ENCODE measurements around the gene GPD1.
"Not testable (repeated sequence)": the region's sequence is repeated elsewhere in the genome, so short reads cannot be mapped to it uniquely, and the experiment has no call there.

GPD1 gene

GRCh38 chr12:50081096-50081808, 22.6 kb upstream of the GPD1 start:
- Histone ChIP-seq H2AFZ (ENCODE audit: low read length) (no peak overlapping the region), H3K9me2 (replicated peaks; ENCODE audit: low read depth, low read length) (no peaks in the 10 kb centered on the region), H3K36me3 (ENCODE audit: insufficient read depth, low read length) (no peaks in the 10 kb centered on the region), H3K27me3 (ENCODE audit: insufficient read depth, low read length, poor library complexity, severe bottlenecking) (no peaks in the 10 kb centered on the region), H3K4me1 (ENCODE audit: insufficient read depth, low read length, poor library complexity, severe bottlenecking) (peaks cover 7% of the 10 kb centered on the region), H3K4me2 (ENCODE audit: low read depth, low read length, poor library complexity, severe bottlenecking) (no peak overlapping the region), H3K4me3 (ENCODE audit: low read length, poor library complexity, severe bottlenecking) (no peak overlapping the region), H3F3A (ENCODE audit: low read depth) (peaks cover 7% of the 10 kb centered on the region), H4K20me1 (ENCODE audit: insufficient read depth, low read length, poor library complexity, severe bottlenecking) (peaks cover 7% of the 10 kb centered on the region), H3K9me3 (ENCODE audit: insufficient read depth, low read depth, low read length) (no peaks in the 10 kb centered on the region), H3K79me2 (ENCODE audit: insufficient read depth, low read length) (peaks cover 17% of the 10 kb centered on the region), H3K9ac (ENCODE audit: low read depth, low read length, poor library complexity, severe bottlenecking) (no peak overlapping the region)
- no peak for TF ChIP-seq EZH2phosphoT487 (IDR thresholded peaks at IDR 0.05; ENCODE audit: borderline replicate concordance)
- TF ChIP-seq CTCF (conservative IDR thresholded peaks at IDR 0.05; ENCODE audit: low read length), result no peak

GRCh38 chr12:50082644-50083043, 21.2 kb upstream of the GPD1 start:
- Histone ChIP-seq H3K9ac (ENCODE audit: low read depth, low read length, poor library complexity, severe bottlenecking) (no peak overlapping the region), H3K9me2 (replicated peaks; ENCODE audit: low read depth, low read length) (no peaks in the 10 kb centered on the region), H3K36me3 (ENCODE audit: insufficient read depth, low read length) (peaks cover 6% of the 10 kb centered on the region; the same call in 1 of the 2 replicates), H2AFZ (ENCODE audit: low read length) (no peak overlapping the region), H3K79me2 (ENCODE audit: insufficient read depth, low read length) (peaks cover 27% of the 10 kb centered on the region), H4K20me1 (ENCODE audit: insufficient read depth, low read length, poor library complexity, severe bottlenecking) (peaks cover 15% of the 10 kb centered on the region), H3F3A (ENCODE audit: low read depth) (peaks cover 17% of the 10 kb centered on the region), H3K27me3 (ENCODE audit: insufficient read depth, low read length, poor library complexity, severe bottlenecking) (no peaks in the 10 kb centered on the region), H3K4me3 (ENCODE audit: low read length, poor library complexity, severe bottlenecking) (no peak overlapping the region), H3K9me3 (ENCODE audit: insufficient read depth, low read depth, low read length) (no peaks in the 10 kb centered on the region), H3K4me2 (ENCODE audit: low read depth, low read length, poor library complexity, severe bottlenecking) (no peak overlapping the region), H3K4me1 (ENCODE audit: insufficient read depth, low read length, poor library complexity, severe bottlenecking) (peaks cover 19% of the 10 kb centered on the region)
- TF ChIP-seq EZH2phosphoT487 (IDR thresholded peaks at IDR 0.05; ENCODE audit: borderline replicate concordance), result no peak
- no peak for TF ChIP-seq CTCF (conservative IDR thresholded peaks at IDR 0.05; ENCODE audit: low read length)

- peaks cover 27% of the 10 kb centered on the region for H3K79me2 ChIP-seq (ENCODE audit: insufficient read depth, low read length)
- no peaks in the 10 kb centered on the region for H3K27me3 ChIP-seq (ENCODE audit: insufficient read depth, low read length, poor library complexity, severe bottlenecking)
- H3K4me1 ChIP-seq (ENCODE audit: insufficient read depth, low read length, poor library complexity, severe bottlenecking), result peaks cover 24% of the 10 kb centered on the region
- H3K9me2 ChIP-seq (replicated peaks; ENCODE audit: low read depth, low read length), result no peaks in the 10 kb centered on the region
- no peak overlapping the region for H3K9ac ChIP-seq (ENCODE audit: low read depth, low read length, poor library complexity, severe bottlenecking)
- no peak overlapping the region for H3K4me3 ChIP-seq (ENCODE audit: low read length, poor library complexity, severe bottlenecking)
- peaks cover 19% of the 10 kb centered on the region for H3F3A ChIP-seq (ENCODE audit: low read depth)
- no peak overlapping the region for H3K4me2 ChIP-seq (ENCODE audit: low read depth, low read length, poor library complexity, severe bottlenecking)
- peaks cover 6% of the 10 kb centered on the region; the same call in 1 of the 2 replicates for H3K36me3 ChIP-seq (ENCODE audit: insufficient read depth, low read length)
- TF ChIP-seq EZH2phosphoT487 (IDR thresholded peaks at IDR 0.05; ENCODE audit: borderline replicate concordance) (no peak), CTCF (conservative IDR thresholded peaks at IDR 0.05; ENCODE audit: low read length) (no peak)
- no peak overlapping the region for H2AFZ ChIP-seq (ENCODE audit: low read length)
- peaks cover 16% of the 10 kb centered on the region for H4K20me1 ChIP-seq (ENCODE audit: insufficient read depth, low read length, poor library complexity, severe bottlenecking)
- no peaks in the 10 kb centered on the region for H3K9me3 ChIP-seq (ENCODE audit: insufficient read depth, low read depth, low read length)
Measured at GRCh38 chr12:50083301-50083700, 20.5 kb upstream of the GPD1 start.

GRCh38 chr12:50084409-50084774, 19.4 kb upstream of the GPD1 start:
- Histone ChIP-seq H3F3A (ENCODE audit: low read depth) (peaks cover 19% of the 10 kb centered on the region), H3K4me3 (ENCODE audit: low read length, poor library complexity, severe bottlenecking) (peak overlapping the region; percentile 76), H3K4me2 (ENCODE audit: low read depth, low read length, poor library complexity, severe bottlenecking) (peak overlapping the region; percentile 62), H3K4me1 (ENCODE audit: insufficient read depth, low read length, poor library complexity, severe bottlenecking) (peaks cover 24% of the 10 kb centered on the region), H2AFZ (ENCODE audit: low read length) (peak overlapping the region; percentile 87), H3K36me3 (ENCODE audit: insufficient read depth, low read length) (peaks cover 13% of the 10 kb centered on the region; the same call in 1 of the 2 replicates), H4K20me1 (ENCODE audit: insufficient read depth, low read length, poor library complexity, severe bottlenecking) (peaks cover 23% of the 10 kb centered on the region), H3K79me2 (ENCODE audit: insufficient read depth, low read length) (peaks cover 30% of the 10 kb centered on the region), H3K9ac (ENCODE audit: low read depth, low read length, poor library complexity, severe bottlenecking) (peak overlapping the region; percentile 72)
- H3K9me2 ChIP-seq (replicated peaks; ENCODE audit: low read depth, low read length); H3K27me3 ChIP-seq (ENCODE audit: insufficient read depth, low read length, poor library complexity, severe bottlenecking); H3K9me3 ChIP-seq (ENCODE audit: insufficient read depth, low read depth, low read length): not testable (repeated sequence)

All from Loucy (cell line).